NT2/D1 (cell line): ENCODE data around the gene CLDN34.

ENCODE experiments used
- DNase-seq: peaks from one replicate; pipeline ENCODE4 v3.0.0-alpha.2; 2011; ENCODE audit warnings: low read depth, low spot score
- H3K27me3 ChIP-seq: 2 replicates; pipeline ENCODE4 v1.6.0; 2011; ENCODE audit warnings: mild to moderate bottlenecking; ENCODE audit not compliant: insufficient read length, insufficient read depth
- H3K36me3 ChIP-seq: 2 replicates; pipeline ENCODE4 v1.6.1; 2011; ENCODE audit warnings: mild to moderate bottlenecking, low read length, mixed read lengths; ENCODE audit not compliant: insufficient read depth, insufficient read length
- H3K4me1 ChIP-seq: 2 replicates; pipeline ENCODE4 v1.5.1; 2011; ENCODE audit not compliant: insufficient read depth, insufficient read length
- H3K4me3 ChIP-seq: 2 replicates; pipeline ENCODE4 v1.5.1; 2011; ENCODE audit warnings: low read depth; ENCODE audit not compliant: insufficient read length
- H3K9ac ChIP-seq: 2 replicates; pipeline ENCODE4 v1.6.0; 2011; ENCODE audit warnings: low read depth; ENCODE audit not compliant: insufficient read length
- H3K9me3 ChIP-seq: 2 replicates; pipeline ENCODE4 v1.5.1; 2011; ENCODE audit warnings: mild to moderate bottlenecking, low read length; ENCODE audit not compliant: insufficient read depth
- SUZ12 ChIP-seq: IDR thresholded peaks from 2 replicates; pipeline ENCODE4 v1.6.1; 2011; ENCODE audit not compliant: insufficient read length, insufficient read depth; ENCODE audit errors: extremely low read depth
- YY1 ChIP-seq: IDR thresholded peaks from 2 replicates; pipeline ENCODE4 v1.6.1; 2011; ENCODE audit not compliant: insufficient read length, insufficient read depth
- ZNF274 ChIP-seq: IDR thresholded peaks from 2 replicates; pipeline ENCODE4 v1.6.1; 2011; ENCODE audit warnings: mild to moderate bottlenecking, low read depth, low read length

The CLDN34 gene

GRCh38 chrX:9997041-9997440 is 29.9 kb downstream of the CLDN34 start:
- no peak overlapping the region for H3K4me3 ChIP-seq
- no peak overlapping the region for H3K9ac ChIP-seq
- no peaks in the 10 kb centered on the region for H3K27me3 ChIP-seq
- TF ChIP-seq YY1 (no peak), ZNF274 (no peak), SUZ12 (no peak)
- H3K36me3 ChIP-seq, result no peaks in the 10 kb centered on the region
- H3K9me3 ChIP-seq, result peaks cover 38% of the 10 kb centered on the region; the same call in 1 of the 2 replicates
- DNase-seq, result no peak
- no peaks in the 10 kb centered on the region for H3K4me1 ChIP-seq

DNA sequence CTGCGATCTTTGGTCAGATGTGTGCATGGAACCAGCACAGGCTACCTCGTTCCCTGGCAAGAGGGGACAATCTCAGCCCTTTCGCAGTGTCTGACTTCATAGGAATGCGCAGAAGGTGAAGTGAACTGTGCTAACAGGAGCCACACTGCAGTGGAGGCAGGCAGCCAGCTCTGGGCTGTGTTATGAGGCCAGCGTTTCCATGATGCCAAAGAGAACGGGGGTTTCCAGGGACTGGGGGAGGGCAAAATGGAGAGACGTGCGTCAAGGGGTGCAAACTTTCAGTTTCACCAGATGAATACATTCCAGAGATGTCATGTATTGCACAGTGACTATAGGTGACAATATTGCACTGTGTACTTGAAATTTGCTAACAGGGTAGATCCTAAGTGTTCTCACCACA is 30.4 kb downstream of the CLDN34 start:
- H3K27me3 ChIP-seq, result no peaks in the 10 kb centered on the region
- H3K4me3 ChIP-seq, result no peak overlapping the region
- no peaks in the 10 kb centered on the region for H3K36me3 ChIP-seq
- H3K9me3 ChIP-seq, result peaks cover 38% of the 10 kb centered on the region; the same call in 1 of the 2 replicates
- no peak for TF ChIP-seq ZNF274
- TF ChIP-seq SUZ12, result no peak
- TF ChIP-seq YY1, result no peak
- no peaks in the 10 kb centered on the region for H3K4me1 ChIP-seq
- no peak overlapping the region for H3K9ac ChIP-seq
- DNase-seq, result no peak

DNA sequence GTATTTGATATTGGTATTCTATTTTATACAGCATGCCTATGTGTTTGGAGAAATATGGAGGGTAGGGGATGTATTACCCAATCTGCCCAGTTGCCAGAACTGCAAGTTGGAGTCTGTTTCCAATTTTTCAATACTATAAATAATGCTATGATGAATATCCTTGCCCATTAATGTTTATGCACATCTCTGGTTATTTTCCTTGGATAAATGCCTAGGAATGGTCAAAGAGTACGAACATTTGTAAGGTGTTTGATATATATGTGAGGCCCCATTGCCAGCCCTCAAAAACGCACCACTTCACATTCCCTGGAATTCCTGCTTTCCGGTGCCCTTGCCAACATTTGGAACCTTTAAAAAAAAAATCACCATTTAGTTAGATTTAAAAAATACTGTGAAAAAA is 34.3 kb downstream of the CLDN34 start:
- no peaks in the 10 kb centered on the region for H3K4me1 ChIP-seq
- no peak overlapping the region for H3K9ac ChIP-seq
- H3K36me3 ChIP-seq, result no peaks in the 10 kb centered on the region
- TF ChIP-seq SUZ12 (no peak), ZNF274 (no peak), YY1 (no peak)
- H3K27me3 ChIP-seq, result no peaks in the 10 kb centered on the region
- H3K9me3 ChIP-seq, result peaks cover 21% of the 10 kb centered on the region; the same call in 1 of the 2 replicates
- H3K4me3 ChIP-seq, result no peak overlapping the region
- no peak for DNase-seq

- H3K4me3 ChIP-seq, result no peak overlapping the region
- DNase-seq, result no peak
- TF ChIP-seq SUZ12, result no peak
- no peak for TF ChIP-seq ZNF274
- TF ChIP-seq YY1, result no peak
- no peak overlapping the region for H3K9ac ChIP-seq
- H3K9me3 ChIP-seq, result peaks cover 6% of the 10 kb centered on the region; the same call in 1 of the 2 replicates
- H3K27me3 ChIP-seq, result no peaks in the 10 kb centered on the region
- H3K36me3 ChIP-seq, result no peaks in the 10 kb centered on the region
- no peaks in the 10 kb centered on the region for H3K4me1 ChIP-seq
Observed at GRCh38 chrX:10004832-10005475, 37.8 kb downstream of the CLDN34 start.

DNA sequence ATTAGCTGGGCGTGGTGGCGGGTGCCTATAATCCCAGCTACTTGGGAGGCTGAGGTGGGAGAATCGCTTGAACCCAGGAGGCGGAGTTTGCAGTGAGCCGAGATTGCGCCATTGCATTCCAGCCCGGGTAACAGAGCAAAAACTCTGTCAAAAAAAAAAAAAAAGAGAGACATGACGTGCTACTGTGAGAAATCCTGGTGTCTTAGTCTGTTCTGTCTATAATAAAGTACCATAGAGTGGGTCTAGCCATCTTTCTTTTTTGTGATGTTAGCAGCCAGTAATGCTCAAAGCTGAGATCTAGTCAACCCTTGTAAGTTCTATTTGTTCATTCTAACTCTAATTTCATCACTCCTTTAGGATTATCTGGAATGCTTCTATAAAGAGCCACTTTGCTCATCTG is 38.9 kb downstream of the CLDN34 start:
- H3K9me3 ChIP-seq, result peaks cover 6% of the 10 kb centered on the region; the same call in 1 of the 2 replicates
- TF ChIP-seq SUZ12 (no peak), YY1 (no peak), ZNF274 (no peak)
- no peak overlapping the region for H3K4me3 ChIP-seq
- no peaks in the 10 kb centered on the region for H3K27me3 ChIP-seq
- DNase-seq, result no peak
- no peaks in the 10 kb centered on the region for H3K36me3 ChIP-seq
- H3K4me1 ChIP-seq, result no peaks in the 10 kb centered on the region
- no peak overlapping the region for H3K9ac ChIP-seq

GRCh38 chrX:10006770-10007169 is 39.6 kb downstream of the CLDN34 start:
- Histone ChIP-seq H3K36me3 (no peaks in the 10 kb centered on the region), H3K9ac (no peak overlapping the region), H3K9me3 (peaks cover 6% of the 10 kb centered on the region; the same call in 1 of the 2 replicates), H3K4me3 (no peak overlapping the region), H3K27me3 (no peaks in the 10 kb centered on the region), H3K4me1 (no peaks in the 10 kb centered on the region)
- TF ChIP-seq ZNF274, result no peak
- TF ChIP-seq YY1, result no peak
- no peak for TF ChIP-seq SUZ12
- DNase-seq, result no peak

GRCh38 chrX:10007621-10008020 is 40.5 kb downstream of the CLDN34 start:
- peaks cover 6% of the 10 kb centered on the region; the same call in 1 of the 2 replicates for H3K9me3 ChIP-seq
- H3K4me1 ChIP-seq, result peaks cover 2% of the 10 kb centered on the region
- H3K36me3 ChIP-seq, result no peaks in the 10 kb centered on the region
- TF ChIP-seq SUZ12 (no peak), YY1 (no peak), ZNF274 (no peak)
- no peaks in the 10 kb centered on the region for H3K27me3 ChIP-seq
- no peak overlapping the region for H3K4me3 ChIP-seq
- no peak for DNase-seq
- no peak overlapping the region for H3K9ac ChIP-seq
